Astrocyte (in vitro differentiated cells and primary cell): ENCODE measurements around the gene ARFIP1. TPM values are rescaled to one million over a fixed set of nuclear protein-coding genes. Genes with fewer than 3 reads are reported as not detected.

ENCODE experiments used
- DNase-seq: peaks from one replicate; pipeline ENCODE4 v3.0.0-alpha.2; 2010; ENCODE audit warnings: low read depth
- FAIRE-seq: peaks from 2 replicates; lab custom pipeline; 2011; peaks lifted over from hg19 to GRCh38; lab: Jason Lieb, UNC
- H2AFZ ChIP-seq: 2 replicates; pipeline ENCODE4 v1.6.0; 2012; ENCODE audit warnings: low read depth, low read length, inconsistent platforms
- H3K27ac ChIP-seq: 2 replicates; pipeline ENCODE4 v1.5.1; 2011; ENCODE audit warnings: low read depth, low read length, inconsistent platforms
- H3K27me3 ChIP-seq: 2 replicates; pipeline ENCODE4 v1.6.0; 2011; ENCODE audit warnings: low read length, inconsistent platforms; ENCODE audit not compliant: insufficient read depth
- H3K36me3 ChIP-seq: 2 replicates; pipeline ENCODE4 v1.5.1; 2011; ENCODE audit warnings: low read length, inconsistent platforms; ENCODE audit not compliant: insufficient read depth
- H3K4me1 ChIP-seq: 2 replicates; pipeline ENCODE4 v1.5.1; 2011; ENCODE audit warnings: low read length, inconsistent platforms; ENCODE audit not compliant: insufficient read depth
- H3K4me2 ChIP-seq: 2 replicates; pipeline ENCODE4 v1.6.0; 2012; ENCODE audit warnings: low read length, inconsistent platforms
- H3K4me3 ChIP-seq: 2 replicates; pipeline ENCODE4 v1.5.1; 2011; ENCODE audit warnings: low read depth, mild to moderate bottlenecking, low read length, inconsistent platforms; ENCODE audit not compliant: insufficient read depth
- H3K79me2 ChIP-seq: 2 replicates; pipeline ENCODE4 v1.6.0; 2012; ENCODE audit warnings: mild to moderate bottlenecking, low read length, inconsistent platforms; ENCODE audit not compliant: insufficient read depth
- H3K9ac ChIP-seq: 2 replicates; pipeline ENCODE4 v1.6.0; 2012; ENCODE audit warnings: mild to moderate bottlenecking, low read length, inconsistent platforms
- H3K9me3 ChIP-seq: 2 replicates; pipeline ENCODE4 v1.5.1; 2012; ENCODE audit warnings: low read depth, mild to moderate bottlenecking, low read length, inconsistent platforms; ENCODE audit not compliant: insufficient read depth
- H4K20me1 ChIP-seq: 2 replicates; pipeline ENCODE4 v1.6.0; 2012; ENCODE audit warnings: low read length, inconsistent platforms; ENCODE audit not compliant: insufficient read depth
- H3K27ac Mint-ChIP-seq: one replicate; pipeline ENCODE4 v1.8.0; 2021; ENCODE audit warnings: mild to moderate bottlenecking, mixed read lengths; ENCODE audit not compliant: unreplicated experiment
- H3K27me3 Mint-ChIP-seq: one replicate; pipeline ENCODE4 v1.8.0; 2021; ENCODE audit warnings: low read depth, mixed read lengths; ENCODE audit not compliant: unreplicated experiment
- H3K36me3 Mint-ChIP-seq: one replicate; pipeline ENCODE4 v1.8.0; 2021; ENCODE audit warnings: low read depth, mixed read lengths; ENCODE audit not compliant: unreplicated experiment
- H3K4me1 Mint-ChIP-seq: one replicate; pipeline ENCODE4 v1.8.0; 2021; ENCODE audit warnings: low read depth, mixed read lengths; ENCODE audit not compliant: unreplicated experiment
- H3K4me3 Mint-ChIP-seq: one replicate; pipeline ENCODE4 v1.8.0; 2021; ENCODE audit warnings: mild to moderate bottlenecking, moderate library complexity, mixed read lengths; ENCODE audit not compliant: unreplicated experiment
- H3K9me3 Mint-ChIP-seq: one replicate; pipeline ENCODE4 v1.8.0; 2021; ENCODE audit warnings: mild to moderate bottlenecking, mixed read lengths; ENCODE audit not compliant: unreplicated experiment
- CTCF ChIP-seq: IDR thresholded peaks from 2 replicates; pipeline ENCODE4 v1.5.1; 2011; ENCODE audit warnings: low read depth, mild to moderate bottlenecking, inconsistent platforms, low read length, moderate library complexity; ENCODE audit not compliant: insufficient read depth
- EZH2 ChIP-seq: IDR thresholded peaks from 2 replicates; pipeline ENCODE4 v1.6.1; 2012; ENCODE audit warnings: mild to moderate bottlenecking, low read length, inconsistent platforms; ENCODE audit not compliant: insufficient read depth
- total RNA-seq: library from RNA; stranded (reverse); gene quantifications from 2 replicates; pipeline ENCODE4 v1.2.1, GENCODE V29; 2021

The ARFIP1 gene
- total RNA-seq, 1 donor from 2014 or later = 30.7 TPM

- Histone ChIP-seq H2AFZ (peak overlapping the region; percentile 46), H3K9ac (no peak overlapping the region), H3K4me2 (peak overlapping the region; percentile 71), H3K9me3 (no peaks in the 10 kb centered on the region), H3K79me2 (no peaks in the 10 kb centered on the region), H3K4me3 (no peak overlapping the region), H3K36me3 (no peaks in the 10 kb centered on the region), H3K27ac (no peak overlapping the region), H3K27me3 (no peaks in the 10 kb centered on the region), H3K4me1 (peaks cover 9% of the 10 kb centered on the region), H4K20me1 (no peaks in the 10 kb centered on the region)
- H3K36me3 Mint-ChIP-seq = no peaks in the 10 kb centered on the region
- no peaks in the 10 kb centered on the region for H3K9me3 Mint-ChIP-seq
- H3K4me3 Mint-ChIP-seq = no peak overlapping the region
- no peak for TF ChIP-seq EZH2
- TF ChIP-seq CTCF = no peak
- peak overlapping the region; percentile 19 for H3K27ac Mint-ChIP-seq
- H3K4me1 Mint-ChIP-seq = peaks cover 18% of the 10 kb centered on the region
- no peaks in the 10 kb centered on the region for H3K27me3 Mint-ChIP-seq
- FAIRE-seq (no peak), DNase-seq (peak; percentile 59)
These were observed 177.1 kb downstream of the ARFIP1 start for GRCh38 chr4:152956650-152957436.

GRCh38 chr4:152957437-152958171 lies 177.8 kb downstream of the ARFIP1 start:
- Mint-ChIP-seq H3K4me1 (peaks cover 18% of the 10 kb centered on the region), H3K36me3 (no peaks in the 10 kb centered on the region), H3K9me3 (no peaks in the 10 kb centered on the region), H3K27ac (peak overlapping the region; percentile 19), H3K27me3 (no peaks in the 10 kb centered on the region), H3K4me3 (no peak overlapping the region)
- TF ChIP-seq EZH2 (no peak), CTCF (no peak)
- H3K27me3 ChIP-seq = no peaks in the 10 kb centered on the region
- DNase-seq (no peak), FAIRE-seq (no peak)
- H3K9ac ChIP-seq = no peak overlapping the region
- no peaks in the 10 kb centered on the region for H3K79me2 ChIP-seq
- H3K4me1 ChIP-seq = peaks cover 9% of the 10 kb centered on the region
- no peak overlapping the region for H2AFZ ChIP-seq
- no peak overlapping the region for H3K4me2 ChIP-seq
- H4K20me1 ChIP-seq = no peaks in the 10 kb centered on the region
- H3K36me3 ChIP-seq = no peaks in the 10 kb centered on the region
- H3K27ac ChIP-seq = no peak overlapping the region
- H3K4me3 ChIP-seq = no peak overlapping the region
- no peaks in the 10 kb centered on the region for H3K9me3 ChIP-seq
